Mesendoderm (in vitro differentiated cells): ENCODE measurements around the gene ERBIN.

ENCODE experiments used
- DNase-seq: peaks from one replicate; pipeline ENCODE4 v3.0.0; 2013
- H2AK5ac ChIP-seq: 2 replicates; pipeline ENCODE4 v1.6.1; 2013; ENCODE audit warnings: low read length, inconsistent platforms
- H2BK120ac ChIP-seq: 2 replicates; pipeline ENCODE4 v1.6.1; 2013; ENCODE audit warnings: low read depth, mild to moderate bottlenecking, low read length, moderate library complexity, mixed read lengths
- H2BK15ac ChIP-seq: replicated peaks from 2 replicates; pipeline ENCODE4 v1.6.1; 2013; ENCODE audit warnings: low read depth, mild to moderate bottlenecking, moderate library complexity
- H2BK5ac ChIP-seq: 2 replicates; pipeline ENCODE4 v1.6.1; 2013; ENCODE audit warnings: low read length, inconsistent platforms
- H3K18ac ChIP-seq: 2 replicates; pipeline ENCODE4 v1.6.1; 2013; ENCODE audit warnings: mild to moderate bottlenecking, low read length, mixed read lengths
- H3K23ac ChIP-seq: one replicate; pipeline ENCODE4 v1.6.1; 2013; ENCODE audit warnings: low read length
- H3K27ac ChIP-seq: 2 replicates; pipeline ENCODE4 v1.5.1; 2013; ENCODE audit warnings: low read depth, mild to moderate bottlenecking, inconsistent platforms, low read length, moderate library complexity
- H3K27me3 ChIP-seq: 2 replicates; pipeline ENCODE4 v1.6.1; 2013; ENCODE audit warnings: low read length, control low read depth, mild to moderate bottlenecking, inconsistent platforms; ENCODE audit not compliant: insufficient read depth, poor library complexity
- H3K36me3 ChIP-seq: 2 replicates; pipeline ENCODE4 v1.6.1; 2013; ENCODE audit warnings: low read length, inconsistent platforms; ENCODE audit not compliant: control insufficient read depth, insufficient read depth
- H3K4ac ChIP-seq: one replicate; pipeline ENCODE4 v1.6.1; 2013; ENCODE audit warnings: low read depth, mild to moderate bottlenecking, low read length, moderate library complexity
- H3K4me1 ChIP-seq: 2 replicates; pipeline ENCODE4 v1.6.1; 2013; ENCODE audit warnings: low read depth, low read length, inconsistent platforms; ENCODE audit not compliant: control insufficient read depth
- H3K4me2 ChIP-seq: 2 replicates; pipeline ENCODE4 v1.6.1; 2013; ENCODE audit warnings: low read length
- H3K4me3 ChIP-seq: 2 replicates; pipeline ENCODE4 v1.5.1; 2013; ENCODE audit warnings: mild to moderate bottlenecking, low read length
- H3K56ac ChIP-seq: one replicate; pipeline ENCODE4 v1.6.1; 2013; ENCODE audit warnings: low read length
- H3K79me1 ChIP-seq: 2 replicates; pipeline ENCODE4 v1.6.1; 2013; ENCODE audit warnings: low read length, inconsistent platforms
- H3K79me2 ChIP-seq: 2 replicates; pipeline ENCODE4 v1.6.1; 2013; ENCODE audit warnings: mild to moderate bottlenecking, low read length; ENCODE audit not compliant: control insufficient read depth, insufficient read depth
- H3K9ac ChIP-seq: 2 replicates; pipeline ENCODE4 v1.6.1; 2013; ENCODE audit warnings: low read length, inconsistent platforms
- H4K5ac ChIP-seq: one replicate; pipeline ENCODE4 v1.6.1; 2013; ENCODE audit warnings: low read length
- H4K8ac ChIP-seq: one replicate; pipeline ENCODE4 v1.6.1; 2013; ENCODE audit warnings: low read depth, mild to moderate bottlenecking, control low read depth, low read length, moderate library complexity
- WGBS: extraction: QIAGEN DNeasy Blood & Tissue Kit; methylation state at CpG from one replicate; pipeline ENCODE4 v1.1.7; 2013; ENCODE audit warnings: low lambda C conversion rate, missing lambda C conversion rate; ENCODE audit not compliant: insufficient coverage; ENCODE audit errors: extremely low coverage; 5-methylcytosine and 5-hydroxymethylcytosine counted together

The ERBIN gene

DNA sequence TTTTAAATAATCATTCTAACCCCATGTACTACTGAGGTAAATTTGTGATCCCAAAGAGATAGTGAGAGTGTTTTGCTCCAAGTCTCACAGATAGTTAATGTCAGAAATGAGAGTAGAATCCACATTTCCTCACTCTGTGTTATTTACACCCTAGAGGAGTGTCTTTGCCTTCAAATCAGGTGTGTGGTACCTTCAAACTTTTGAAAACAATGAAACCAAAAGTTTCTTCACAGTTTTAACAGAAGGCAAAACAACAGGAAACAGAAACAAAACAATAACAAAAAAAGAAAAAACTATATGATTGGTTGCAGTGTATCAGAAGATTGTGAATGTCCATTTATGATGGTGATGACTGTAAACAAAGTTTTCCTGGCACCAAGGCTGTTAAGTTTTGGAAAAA is 85.9 kb downstream of the ERBIN start:
- H3K27me3 ChIP-seq, result no peaks in the 10 kb centered on the region
- H3K36me3 ChIP-seq, result no peaks in the 10 kb centered on the region
- no peaks in the 10 kb centered on the region for H3K4me1 ChIP-seq
- no peaks in the 10 kb centered on the region for H3K79me1 ChIP-seq
- H3K9ac ChIP-seq, result no peak overlapping the region
- H2BK120ac ChIP-seq, result no peak overlapping the region
- H3K23ac ChIP-seq, result no peak overlapping the region
- H3K18ac ChIP-seq, result no peak overlapping the region
- no peak overlapping the region for H3K56ac ChIP-seq
- H2BK5ac ChIP-seq, result no peak overlapping the region
- no peak overlapping the region for H2BK15ac ChIP-seq
- H3K79me2 ChIP-seq, result no peaks in the 10 kb centered on the region
- H4K8ac ChIP-seq, result no peak overlapping the region
- H3K4ac ChIP-seq, result no peak overlapping the region
- no peak overlapping the region for H3K4me3 ChIP-seq
- no peak overlapping the region for H3K27ac ChIP-seq
- H2AK5ac ChIP-seq, result no peak overlapping the region
- DNase-seq, result no peak
- no peak overlapping the region for H3K4me2 ChIP-seq
- H4K5ac ChIP-seq, result no peak overlapping the region

DNA sequence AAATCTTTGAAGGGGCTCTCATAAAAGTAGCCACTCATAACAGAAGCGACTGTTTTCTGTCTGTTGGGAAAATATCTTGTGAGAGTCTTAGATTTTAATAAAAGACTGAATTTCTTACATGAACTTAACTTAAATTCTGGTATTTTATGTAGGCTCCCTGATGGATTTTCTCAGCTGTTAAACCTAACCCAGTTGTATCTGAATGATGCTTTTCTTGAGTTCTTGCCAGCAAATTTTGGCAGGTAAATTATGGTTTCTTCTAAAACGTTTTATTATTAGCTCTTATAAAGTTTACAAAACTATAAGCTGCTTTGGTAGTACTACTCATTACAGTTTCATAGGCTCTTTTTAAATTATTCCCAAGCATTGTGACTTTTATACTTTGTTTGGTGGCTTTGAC is 87.0 kb downstream of the ERBIN start:
- H3K9ac ChIP-seq, result no peak overlapping the region
- H3K18ac ChIP-seq, result no peak overlapping the region
- DNase-seq, result no peak
- H4K5ac ChIP-seq, result no peak overlapping the region
- H3K4me2 ChIP-seq, result no peak overlapping the region
- no peaks in the 10 kb centered on the region for H3K79me2 ChIP-seq
- no peaks in the 10 kb centered on the region for H3K79me1 ChIP-seq
- H3K27ac ChIP-seq, result no peak overlapping the region
- no peak overlapping the region for H3K4me3 ChIP-seq
- no peak overlapping the region for H2BK120ac ChIP-seq
- H3K23ac ChIP-seq, result no peak overlapping the region
- no peak overlapping the region for H3K4ac ChIP-seq
- no peaks in the 10 kb centered on the region for H3K4me1 ChIP-seq
- H2AK5ac ChIP-seq, result no peak overlapping the region
- H3K56ac ChIP-seq, result no peak overlapping the region
- no peaks in the 10 kb centered on the region for H3K27me3 ChIP-seq
- H2BK15ac ChIP-seq, result no peak overlapping the region
- no CpG with 5 or more reads among the region's 2 CpGs for WGBS
- H4K8ac ChIP-seq, result no peak overlapping the region
- no peak overlapping the region for H2BK5ac ChIP-seq
- H3K36me3 ChIP-seq, result no peaks in the 10 kb centered on the region

DNA sequence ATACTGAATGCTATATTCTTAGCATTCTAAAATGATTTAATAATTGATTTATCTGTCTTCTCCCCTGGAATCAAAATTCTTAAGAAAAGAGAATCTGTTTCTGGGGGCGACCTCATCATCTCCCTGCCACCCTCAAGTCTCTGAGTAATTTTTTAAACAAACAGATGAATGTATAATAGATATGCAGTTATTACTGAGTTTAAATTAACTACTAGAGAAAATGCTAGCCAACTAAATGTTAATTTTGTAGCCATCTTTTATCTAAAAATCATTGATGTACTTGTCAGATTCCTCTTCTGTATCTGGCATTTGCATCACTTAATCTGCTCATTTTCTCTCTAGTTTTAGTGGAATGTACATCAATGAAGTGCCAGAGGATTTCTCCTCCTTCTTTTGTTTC is 87.5 kb downstream of the ERBIN start:
- Histone ChIP-seq H3K18ac (no peak overlapping the region), H3K36me3 (no peaks in the 10 kb centered on the region), H3K56ac (no peak overlapping the region), H2BK5ac (no peak overlapping the region), H3K4me1 (no peaks in the 10 kb centered on the region), H3K4me3 (no peak overlapping the region), H2AK5ac (no peak overlapping the region), H2BK120ac (no peak overlapping the region), H3K27ac (no peak overlapping the region), H4K8ac (no peak overlapping the region), H3K79me2 (no peaks in the 10 kb centered on the region), H3K79me1 (no peaks in the 10 kb centered on the region), H3K27me3 (no peaks in the 10 kb centered on the region), H3K23ac (no peak overlapping the region), H3K9ac (no peak overlapping the region), H4K5ac (no peak overlapping the region), H2BK15ac (no peak overlapping the region), H3K4ac (no peak overlapping the region), H3K4me2 (no peak overlapping the region)
- DNase-seq, result no peak
- no CpG with 5 or more reads among the region's 1 CpG for WGBS

DNA sequence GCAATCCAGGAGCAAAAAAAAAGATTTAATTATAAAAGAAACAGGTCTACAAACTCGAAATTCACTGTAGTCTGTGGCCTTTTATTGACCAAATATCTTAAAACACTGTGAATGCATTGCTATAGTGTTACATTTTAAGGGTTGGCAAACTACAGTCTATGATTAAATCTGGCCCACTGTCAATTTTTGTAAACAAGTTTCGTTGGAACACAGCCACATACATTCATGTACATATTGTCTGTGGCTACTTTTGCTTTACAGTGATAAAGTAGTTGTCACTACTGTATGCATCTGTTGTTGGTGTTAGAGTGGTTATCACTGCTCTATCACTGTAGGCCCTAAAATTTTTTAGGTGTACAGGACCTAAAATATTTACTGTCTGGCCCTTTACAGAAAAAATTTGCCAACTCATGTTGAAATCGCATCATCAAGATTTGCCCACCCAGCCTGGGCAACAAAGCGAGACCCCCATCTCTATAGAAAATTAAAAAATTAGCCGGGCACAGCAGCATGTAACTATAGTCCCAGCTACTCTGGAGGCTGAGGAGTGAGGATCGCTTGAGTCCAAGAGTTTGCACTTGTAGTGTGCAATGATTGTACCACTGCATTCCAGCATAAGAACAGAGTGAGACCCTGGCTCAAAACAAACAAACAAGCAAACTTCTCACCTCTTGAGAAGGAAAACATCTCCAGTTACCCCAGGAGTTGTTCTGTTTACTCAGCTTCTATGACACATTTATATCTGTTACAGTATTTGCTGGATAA is 89.0 kb downstream of the ERBIN start:
- WGBS, result no CpG with 5 or more reads among the region's 6 CpGs
- Histone ChIP-seq H3K4ac (no peak overlapping the region), H2BK120ac (no peak overlapping the region), H2AK5ac (no peak overlapping the region), H3K27ac (no peak overlapping the region), H2BK5ac (no peak overlapping the region), H2BK15ac (no peak overlapping the region), H3K4me2 (no peak overlapping the region), H3K23ac (no peak overlapping the region), H3K4me3 (no peak overlapping the region), H3K18ac (no peak overlapping the region), H3K4me1 (no peaks in the 10 kb centered on the region), H3K79me2 (no peaks in the 10 kb centered on the region), H3K27me3 (no peaks in the 10 kb centered on the region), H3K79me1 (no peaks in the 10 kb centered on the region), H3K9ac (no peak overlapping the region), H4K5ac (no peak overlapping the region), H3K36me3 (no peaks in the 10 kb centered on the region), H4K8ac (no peak overlapping the region), H3K56ac (no peak overlapping the region)
- DNase-seq, result no peak

DNA sequence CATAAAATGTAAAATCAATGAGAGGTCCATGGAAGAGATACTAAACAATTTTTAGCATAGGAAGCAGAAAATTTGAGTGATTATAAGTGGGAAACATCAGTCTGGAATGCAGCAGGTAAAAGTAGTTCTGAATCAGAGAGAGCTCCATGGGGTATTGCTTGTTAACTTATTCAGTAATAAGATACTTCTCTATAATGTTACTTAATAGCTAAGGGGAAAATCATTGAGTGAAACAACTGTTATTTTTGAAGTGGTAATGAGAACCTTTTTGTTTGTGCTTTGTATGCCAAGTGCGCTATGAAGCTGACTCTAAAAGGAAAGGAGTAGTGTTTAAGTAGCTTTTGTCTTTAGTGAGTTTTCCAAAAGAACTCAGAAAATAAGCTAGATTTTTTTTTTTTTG is 95.2 kb downstream of the ERBIN start:
- no peak overlapping the region for H3K18ac ChIP-seq
- no peak overlapping the region for H3K27ac ChIP-seq
- no peak overlapping the region for H4K8ac ChIP-seq
- no peak overlapping the region for H2BK120ac ChIP-seq
- DNase-seq, result no peak
- no peak overlapping the region for H3K4me2 ChIP-seq
- no CpG with 5 or more reads among the region's 1 CpG for WGBS
- no peak overlapping the region for H2BK15ac ChIP-seq
- H3K9ac ChIP-seq, result no peak overlapping the region
- H3K56ac ChIP-seq, result no peak overlapping the region
- no peaks in the 10 kb centered on the region for H3K27me3 ChIP-seq
- H3K23ac ChIP-seq, result no peak overlapping the region
- no peaks in the 10 kb centered on the region for H3K4me1 ChIP-seq
- no peaks in the 10 kb centered on the region for H3K79me2 ChIP-seq
- H3K4ac ChIP-seq, result no peak overlapping the region
- H2BK5ac ChIP-seq, result no peak overlapping the region
- no peak overlapping the region for H2AK5ac ChIP-seq
- H4K5ac ChIP-seq, result no peak overlapping the region
- no peaks in the 10 kb centered on the region for H3K36me3 ChIP-seq
- H3K4me3 ChIP-seq, result no peak overlapping the region
- no peaks in the 10 kb centered on the region for H3K79me1 ChIP-seq

DNA sequence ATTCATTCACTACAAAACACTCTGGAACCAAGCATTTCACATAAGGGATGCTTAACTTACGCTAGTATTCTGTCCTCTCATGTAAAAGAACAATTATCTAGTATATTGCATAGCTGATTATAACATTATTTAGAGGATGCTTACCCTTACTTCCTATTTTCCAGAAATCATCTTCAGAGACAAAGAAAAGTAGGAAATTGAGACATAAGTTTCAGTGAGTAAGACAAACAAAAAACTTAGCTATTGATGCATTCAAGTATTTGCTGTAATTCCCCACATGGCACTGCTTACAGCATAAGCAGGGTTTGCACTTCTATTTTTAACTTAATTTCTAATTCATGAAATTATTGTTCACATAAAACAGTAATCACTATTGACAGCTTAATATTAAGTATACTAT is 112.9 kb downstream of the ERBIN start:
- Histone ChIP-seq H3K9ac (no peak overlapping the region), H3K4me2 (no peak overlapping the region), H3K79me1 (no peaks in the 10 kb centered on the region), H4K8ac (no peak overlapping the region), H2BK15ac (no peak overlapping the region), H3K18ac (no peak overlapping the region), H2AK5ac (no peak overlapping the region), H3K4me1 (no peaks in the 10 kb centered on the region), H3K79me2 (no peaks in the 10 kb centered on the region), H3K27me3 (no peaks in the 10 kb centered on the region), H2BK120ac (no peak overlapping the region), H3K4ac (no peak overlapping the region), H3K56ac (no peak overlapping the region), H2BK5ac (no peak overlapping the region), H3K4me3 (no peak overlapping the region), H3K23ac (no peak overlapping the region), H3K36me3 (no peaks in the 10 kb centered on the region), H4K5ac (no peak overlapping the region), H3K27ac (no peak overlapping the region)
- WGBS, result no CpG with 5 or more reads among the region's 1 CpG
- no peak for DNase-seq
